Colonic mucosa (tissue), 4 donors: ENCODE results near the gene TMEM39A. TPM values are rescaled to one million over a fixed set of nuclear protein-coding genes. Genes with fewer than 3 reads are reported as not detected.

ENCODE experiments used
- DNase-seq: peaks from one replicate; pipeline ENCODE4 v3.0.0-alpha.2; 2020
- H3K27ac ChIP-seq: fragments of 200-600 bp; one replicate; pipeline ENCODE4 v1.8.0; 2021
- H3K27me3 ChIP-seq: fragments of 200-600 bp; one replicate; pipeline ENCODE4 v1.8.0; 2021
- H3K36me3 ChIP-seq: fragments of 200-600 bp; one replicate; pipeline ENCODE4 v1.8.0; 2021
- H3K4me1 ChIP-seq: fragments of 200-600 bp; one replicate; pipeline ENCODE4 v1.8.0; 2021; ENCODE audit warnings: mild to moderate bottlenecking
- H3K4me3 ChIP-seq: fragments of 200-600 bp; one replicate; pipeline ENCODE4 v1.8.0; 2021
- H3K9ac ChIP-seq, 2 donors: one replicate each; pipeline ENCODE4 v1.7.0; 2013; ENCODE audit warnings: control low read depth in 2 of 2, low read depth in 2 of 2, low read length in 2 of 2
- H3K9me3 ChIP-seq: fragments of 200-600 bp; one replicate; pipeline ENCODE4 v1.8.0; 2021
- CTCF ChIP-seq: fragments of 200-600 bp; IDR thresholded peaks from one replicate; pipeline ENCODE4 v1.8.0; 2022; ENCODE audit warnings: antibody characterized with exemption, mild to moderate bottlenecking
- intact Hi-C: fragments of 100-400 bp; cut with DNase I; formaldehyde crosslinking; loops from one replicate; pipeline ENCODE4 v1.14.1; 2022
- total RNA-seq, 2 donors: library from RNA; stranded (reverse); fragmentation: NEBNext Ultra II Directional in 1 of 2; extraction: Animal tissue kit (Norgen Biotek cat#: 25700) in 1 of 2; gene quantifications; one replicate each; pipeline ENCODE4 v1.2.1, GENCODE V29; 2021
- donor health status: healthy.
- donor health status: DM: no; HTN: no; CAD: no.
- donor health status: DM: no; HTN: no; CAD: no.

The TMEM39A gene
- total RNA-seq, 2 donors from 2014 or later, result 37.4 to 48.8 TPM

GRCh38 chr3:119453822-119454221 is 9.6 kb downstream of the TMEM39A start:
- Histone ChIP-seq H3K9ac (no peak overlapping the region), H3K4me3 (no peak overlapping the region), H3K9me3 (no peaks in the 10 kb centered on the region), H3K27ac (no peak overlapping the region), H3K27me3 (no peaks in the 10 kb centered on the region), H3K4me1 (no peaks in the 10 kb centered on the region), H3K36me3 (peaks cover 5% of the 10 kb centered on the region)
- TF ChIP-seq CTCF, result no peak
- intact Hi-C loops, result no loop called here
- no peak for DNase-seq

DNA sequence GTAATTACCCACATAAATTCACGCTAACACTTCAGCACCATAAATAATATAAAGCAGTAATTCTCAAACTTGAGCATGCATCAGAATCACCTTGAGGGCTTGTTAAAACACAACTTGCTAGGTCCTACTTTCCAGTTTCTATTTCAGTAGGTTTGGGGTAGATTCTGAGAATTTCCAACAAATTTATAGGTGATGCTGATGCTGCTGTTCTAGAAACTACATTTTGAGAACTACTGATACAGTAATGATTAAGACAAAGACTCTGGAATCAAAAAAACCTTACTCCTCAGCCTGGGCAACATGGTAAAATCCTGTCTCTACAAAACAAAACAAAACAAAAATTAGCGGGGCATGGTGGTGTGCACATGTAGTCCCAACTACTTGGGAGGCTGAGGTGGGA is 18.8 kb downstream of the TMEM39A start:
- H3K27me3 ChIP-seq, result no peaks in the 10 kb centered on the region
- H3K9me3 ChIP-seq, result no peaks in the 10 kb centered on the region
- no peak overlapping the region for H3K9ac ChIP-seq
- peaks cover 13% of the 10 kb centered on the region for H3K36me3 ChIP-seq
- H3K4me1 ChIP-seq, result no peaks in the 10 kb centered on the region
- no peak for TF ChIP-seq CTCF
- no peak overlapping the region for H3K4me3 ChIP-seq
- intact Hi-C loops, result no loop called here
- H3K27ac ChIP-seq, result no peak overlapping the region
- no peak for DNase-seq

DNA sequence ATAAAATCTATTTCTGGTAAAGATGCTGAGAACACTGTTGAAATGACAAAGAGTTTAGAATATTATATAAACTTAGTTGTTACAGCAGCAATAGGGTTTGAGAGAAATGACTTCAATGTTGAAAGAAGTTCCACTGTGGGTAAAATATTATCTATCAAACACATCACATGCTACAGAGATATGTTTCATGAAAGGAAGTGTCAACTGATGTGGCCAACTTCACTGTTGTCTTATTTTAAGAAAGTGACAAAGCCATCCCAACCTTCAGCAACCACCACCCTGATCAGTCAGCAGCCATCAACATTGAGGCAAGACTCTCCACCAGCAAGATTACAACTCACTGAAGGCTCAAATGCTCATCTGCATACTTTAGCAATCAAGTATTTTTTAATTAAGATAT is 20.2 kb downstream of the TMEM39A start:
- DNase-seq, result no peak
- H3K4me3 ChIP-seq, result no peak overlapping the region
- no peak for TF ChIP-seq CTCF
- intact Hi-C loops, result no loop called here
- no peaks in the 10 kb centered on the region for H3K4me1 ChIP-seq
- peaks cover 13% of the 10 kb centered on the region for H3K36me3 ChIP-seq
- H3K9me3 ChIP-seq, result no peaks in the 10 kb centered on the region
- no peak overlapping the region for H3K9ac ChIP-seq
- H3K27ac ChIP-seq, result no peak overlapping the region
- H3K27me3 ChIP-seq, result no peaks in the 10 kb centered on the region

- no peak for DNase-seq
- Histone ChIP-seq H3K9me3 (no peaks in the 10 kb centered on the region), H3K27ac (no peak overlapping the region), H3K36me3 (peaks cover 9% of the 10 kb centered on the region), H3K27me3 (no peaks in the 10 kb centered on the region), H3K4me1 (no peaks in the 10 kb centered on the region), H3K9ac (no peak overlapping the region), H3K4me3 (no peak overlapping the region)
- no peak for TF ChIP-seq CTCF
- intact Hi-C loops, result no loop called here
Observed at GRCh38 chr3:119437691-119438258, 25.6 kb downstream of the TMEM39A start.

GRCh38 chr3:119436977-119437376 is 26.4 kb downstream of the TMEM39A start:
- H3K27me3 ChIP-seq, result no peaks in the 10 kb centered on the region
- no peak overlapping the region for H3K9ac ChIP-seq
- no peak overlapping the region for H3K27ac ChIP-seq
- H3K9me3 ChIP-seq, result no peaks in the 10 kb centered on the region
- DNase-seq, result no peak
- no peaks in the 10 kb centered on the region for H3K4me1 ChIP-seq
- intact Hi-C loops, result no loop called here
- TF ChIP-seq CTCF, result no peak
- H3K36me3 ChIP-seq, result peaks cover 11% of the 10 kb centered on the region
- no peak overlapping the region for H3K4me3 ChIP-seq
